22Rv1 (cell line): ENCODE data around the gene KLHL41.

Source experiments
- ZFX ChIP-seq: fragments of 450-650 bp; IDR thresholded peaks from 2 replicates; pipeline ENCODE4 v1.6.1; 2017; ENCODE audit warnings: antibody characterized with exemption, borderline replicate concordance
- TF ChIP-seq, protein P1 (sequence below): fragments of 450-650 bp; IDR thresholded peaks from 2 replicates; pipeline ENCODE4 v1.5.1; 2017; ENCODE audit warnings: mild to moderate bottlenecking

DNA sequence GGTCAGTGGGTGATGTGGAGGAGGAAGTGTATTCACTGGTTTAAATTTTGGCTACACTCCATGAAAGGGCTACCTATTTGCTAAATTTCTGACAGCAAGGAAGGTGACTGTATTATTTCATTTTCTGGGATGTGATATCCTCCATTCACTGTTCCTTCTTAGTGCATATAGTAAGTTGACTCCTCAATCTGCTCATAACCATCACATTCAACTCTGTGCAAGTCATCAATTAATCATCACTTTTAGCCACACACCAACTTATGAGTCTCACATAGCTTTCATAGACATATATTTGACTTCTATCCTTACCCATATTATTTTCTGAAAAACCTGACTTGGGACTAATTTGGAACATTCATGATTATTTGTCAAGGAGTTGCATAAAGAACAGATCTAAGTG is 16.9 kb downstream of the KLHL41 start:
- TF ChIP-seq, protein P1, sequence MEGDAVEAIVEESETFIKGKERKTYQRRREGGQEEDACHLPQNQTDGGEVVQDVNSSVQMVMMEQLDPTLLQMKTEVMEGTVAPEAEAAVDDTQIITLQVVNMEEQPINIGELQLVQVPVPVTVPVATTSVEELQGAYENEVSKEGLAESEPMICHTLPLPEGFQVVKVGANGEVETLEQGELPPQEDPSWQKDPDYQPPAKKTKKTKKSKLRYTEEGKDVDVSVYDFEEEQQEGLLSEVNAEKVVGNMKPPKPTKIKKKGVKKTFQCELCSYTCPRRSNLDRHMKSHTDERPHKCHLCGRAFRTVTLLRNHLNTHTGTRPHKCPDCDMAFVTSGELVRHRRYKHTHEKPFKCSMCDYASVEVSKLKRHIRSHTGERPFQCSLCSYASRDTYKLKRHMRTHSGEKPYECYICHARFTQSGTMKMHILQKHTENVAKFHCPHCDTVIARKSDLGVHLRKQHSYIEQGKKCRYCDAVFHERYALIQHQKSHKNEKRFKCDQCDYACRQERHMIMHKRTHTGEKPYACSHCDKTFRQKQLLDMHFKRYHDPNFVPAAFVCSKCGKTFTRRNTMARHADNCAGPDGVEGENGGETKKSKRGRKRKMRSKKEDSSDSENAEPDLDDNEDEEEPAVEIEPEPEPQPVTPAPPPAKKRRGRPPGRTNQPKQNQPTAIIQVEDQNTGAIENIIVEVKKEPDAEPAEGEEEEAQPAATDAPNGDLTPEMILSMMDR, result no peak
- TF ChIP-seq ZFX, result no peak
